ENCODE data around the gene SPAG16. TPM values are rescaled to one million over a fixed set of nuclear protein-coding genes. Genes with fewer than 3 reads are reported as not detected.

The SPAG16 gene
- total RNA-seq, 1 experiment from 2014 or later: 17.3 TPM

- peaks cover 15 to 43% (median 40%) of the 10 kb centered on the region in 3 experiments for H3K36me3 Mint-ChIP-seq (ENCODE audit: insufficient read depth in 1 of 3, low read depth in 3 of 3)
- no peaks in the 10 kb centered on the region for H3K27me3 ChIP-seq (ENCODE audit: insufficient read depth, low read length)
- H2BK12ac ChIP-seq (ENCODE audit: insufficient read length, low read depth, low read length): no peak overlapping the region
Observed at GRCh38 chr2:213682276-213682675, 398.0 kb downstream of the SPAG16 start.

More at GRCh38 chr2:213682276-213682675, 398.0 kb downstream of the SPAG16 start:
- no peaks in the 10 kb centered on the region for H3K23me2 ChIP-seq (ENCODE audit: insufficient read length, low read depth, low read length, poor library complexity, severe bottlenecking)
- Mint-ChIP-seq H3K9me3 (peaks cover 29 to 33% of the 10 kb centered on the region in 2 experiments), H3K27me3 (ENCODE audit: low read depth) (no peaks in the 10 kb centered on the region; the same call in 1 of the 2 replicates), H3K4me3 (no peak overlapping the region), H3K4me1 (no peaks in the 10 kb centered on the region; a peak in 1 of 4 replicates), H3K27ac (no peak overlapping the region)
- no peak overlapping the region for H2BK5ac ChIP-seq (ENCODE audit: insufficient read length, low read length)
- no peak overlapping the region for H3K4ac ChIP-seq (ENCODE audit: low read depth, low read length)
- H2AK5ac ChIP-seq (ENCODE audit: insufficient read length, low read length): no peak overlapping the region
- H3K79me1 ChIP-seq (ENCODE audit: insufficient read depth, low read depth, low read length, poor library complexity, severe bottlenecking): no peaks in the 10 kb centered on the region
- H4K20me1 ChIP-seq (ENCODE audit: control insufficient read depth, insufficient read depth, insufficient read length): no peaks in the 10 kb centered on the region
- WGBS (ENCODE audit: extremely low coverage, insufficient read length, low lambda C conversion rate): no CpG with 5 or more reads among the region's 2 CpGs
- H4K91ac ChIP-seq (ENCODE audit: insufficient read length, low read depth, low read length): no peak overlapping the region
- H3K4me1 ChIP-seq (ENCODE audit: insufficient read depth, low read length): no peaks in the 10 kb centered on the region
- H2BK120ac ChIP-seq (ENCODE audit: low read depth, low read length, poor library complexity, severe bottlenecking): no peak overlapping the region
- no peak overlapping the region for H3K9ac ChIP-seq (ENCODE audit: extremely low read depth, insufficient read length, low read length)
- H3K23ac ChIP-seq (ENCODE audit: insufficient read length, low read depth, low read length): no peak overlapping the region
- TF ChIP-seq CTCF (conservative IDR thresholded peaks at IDR 0.05): no peak
- no peak overlapping the region for H3K18ac ChIP-seq (ENCODE audit: insufficient read length, low read depth, low read length)
- no peak for DNase-seq
- no peaks in the 10 kb centered on the region for H3K79me2 ChIP-seq (ENCODE audit: insufficient read depth, low read length)
- no peak overlapping the region for H4K8ac ChIP-seq (replicated peaks; ENCODE audit: insufficient read length, low read depth, low read length)
- no peak overlapping the region for H3K4me2 ChIP-seq (ENCODE audit: insufficient read depth, insufficient read length, low read length)
- no peak overlapping the region for H3K27ac ChIP-seq (ENCODE audit: insufficient read length, low read depth, low read length)
- no peak overlapping the region for H2BK15ac ChIP-seq (ENCODE audit: low read depth, low read length)
- H3T11ph ChIP-seq (ENCODE audit: low read length): no peak overlapping the region
- H2AFZ ChIP-seq (ENCODE audit: low read length): no peak overlapping the region
- H3K14ac ChIP-seq (ENCODE audit: insufficient read depth, low read length): no peak overlapping the region
- H4K5ac ChIP-seq (ENCODE audit: insufficient read length, low read depth, low read length): no peak overlapping the region
- no peaks in the 10 kb centered on the region for H3K9me3 ChIP-seq (ENCODE audit: control insufficient read depth, low read depth, low read length)
- no peak overlapping the region for H3K56ac ChIP-seq (ENCODE audit: insufficient read length, low read depth, low read length)
- H2BK20ac ChIP-seq (ENCODE audit: low read depth, low read length, poor library complexity, severe bottlenecking): no peak overlapping the region

All from H9 (cell line).